Measurements from ENCODE around the gene CD151. TPM values are rescaled to one million over a fixed set of nuclear protein-coding genes. Genes with fewer than 3 reads are reported as not detected.

Gene CD151
- total RNA-seq, 1 experiment from 2014 or later = 190 TPM

DNA sequence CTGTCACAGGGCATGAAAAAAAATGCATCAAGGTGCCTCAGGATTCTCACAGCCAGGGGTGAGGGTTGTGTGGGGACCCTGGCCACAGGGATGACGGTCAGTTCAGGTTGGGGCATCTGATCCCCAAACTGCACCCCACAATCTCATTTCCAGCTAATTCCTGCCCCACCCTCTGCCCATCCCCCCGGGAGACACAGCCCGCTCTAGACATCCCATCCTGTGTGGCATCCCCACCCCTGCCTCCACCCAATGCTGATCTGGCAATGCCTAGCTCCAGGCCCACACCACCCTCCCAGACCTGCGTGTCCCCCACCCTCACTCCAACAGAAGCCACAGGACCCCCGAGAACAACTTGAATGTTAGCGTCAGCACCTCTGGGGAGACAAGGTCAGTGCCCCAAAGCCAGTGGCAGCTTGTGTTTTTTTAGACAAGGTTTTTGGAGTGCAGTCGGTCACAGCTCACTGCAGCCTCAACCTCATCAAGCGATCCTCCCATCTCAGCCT is 35.2 kb downstream of the CD151 start:
- H3K27me3 ChIP-seq (ENCODE audit: control insufficient read depth, insufficient read depth, low read length) = no peaks in the 10 kb centered on the region
- no peak overlapping the region for H3K4me3 ChIP-seq (ENCODE audit: insufficient read depth, low read depth, low read length)
- no peak for DNase-seq
- no peaks in the 10 kb centered on the region; the same call in 1 of the 2 replicates for H3K36me3 ChIP-seq (replicated peaks; ENCODE audit: control insufficient read depth, insufficient read depth, low read length)

- Histone ChIP-seq H3K36me3 (replicated peaks; ENCODE audit: control insufficient read depth, insufficient read depth, low read length) (no peaks in the 10 kb centered on the region; the same call in 1 of the 2 replicates), H3K4me3 (ENCODE audit: insufficient read depth, low read depth, low read length) (no peak overlapping the region), H3K27me3 (ENCODE audit: control insufficient read depth, insufficient read depth, low read length) (no peaks in the 10 kb centered on the region)
- DNase-seq = no peak
These were observed 35.6 kb downstream of the CD151 start for GRCh38 chr11:868394-868793.

- no peaks in the 10 kb centered on the region for H3K27me3 ChIP-seq (ENCODE audit: control insufficient read depth, insufficient read depth, low read length)
- H3K36me3 ChIP-seq (replicated peaks; ENCODE audit: control insufficient read depth, insufficient read depth, low read length) = no peaks in the 10 kb centered on the region; the same call in none of the 2 replicates
- no peak for DNase-seq
- no peak overlapping the region for H3K4me3 ChIP-seq (ENCODE audit: insufficient read depth, low read depth, low read length)
These were observed 36.0 kb downstream of the CD151 start for GRCh38 chr11:868802-869201.

DNA sequence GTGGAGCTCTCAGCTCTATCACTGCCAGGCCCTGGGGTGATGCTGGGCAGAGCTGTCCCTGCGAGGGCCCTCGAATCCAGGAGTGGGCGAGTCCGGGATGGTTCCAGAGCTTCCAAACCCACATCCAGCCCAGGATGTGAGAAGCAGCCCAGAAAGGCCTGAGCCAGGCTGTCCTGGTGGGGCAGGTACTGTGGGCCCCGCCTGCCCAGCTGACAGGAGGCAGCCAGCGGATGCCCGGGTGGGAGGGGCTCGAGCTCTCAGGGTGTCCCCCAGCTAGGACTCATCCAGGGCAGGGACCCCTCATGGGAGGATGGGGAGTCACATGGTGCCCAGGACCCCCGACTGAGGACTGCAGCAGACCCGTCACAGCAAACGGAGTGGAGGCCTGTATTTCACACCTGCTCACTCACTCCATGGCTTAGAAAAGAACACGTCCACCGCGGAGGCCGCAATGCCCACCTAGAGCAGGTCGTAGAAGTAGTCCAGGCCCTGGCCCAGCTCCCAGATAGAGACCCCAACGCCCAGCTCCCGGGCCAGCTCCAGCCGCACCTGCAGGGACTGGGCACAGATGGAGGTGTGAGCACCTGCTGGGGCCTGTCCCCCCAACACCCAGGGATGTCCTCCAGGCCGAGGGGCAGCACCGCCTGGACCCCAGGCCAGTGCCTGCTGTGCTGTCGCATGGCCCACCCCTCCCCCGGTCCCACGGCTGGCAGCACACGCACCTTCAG is 36.8 kb downstream of the CD151 start:
- no peaks in the 10 kb centered on the region for H3K27me3 ChIP-seq (ENCODE audit: control insufficient read depth, insufficient read depth, low read length)
- H3K4me3 ChIP-seq (ENCODE audit: insufficient read depth, low read depth, low read length) = no peak overlapping the region
- H3K36me3 ChIP-seq (replicated peaks; ENCODE audit: control insufficient read depth, insufficient read depth, low read length) = no peaks in the 10 kb centered on the region; the same call in none of the 2 replicates
- DNase-seq = peak; percentile 69

DNA sequence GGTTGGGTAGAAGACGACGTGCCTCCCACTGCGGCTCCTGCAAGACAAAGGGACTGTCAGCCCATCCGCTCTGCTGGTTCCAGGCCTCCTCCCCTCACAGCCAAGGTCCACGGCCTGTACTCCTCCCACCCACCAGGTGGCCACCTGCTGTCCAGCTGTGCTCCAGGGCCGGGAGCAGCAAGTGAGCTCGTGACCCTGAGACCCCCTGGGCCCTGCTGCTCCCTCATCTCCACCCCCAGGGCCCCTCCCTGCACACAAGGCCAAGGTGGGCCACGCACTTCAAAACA is 37.3 kb downstream of the CD151 start:
- Histone ChIP-seq H3K4me3 (ENCODE audit: insufficient read depth, low read depth, low read length) (no peak overlapping the region), H3K36me3 (replicated peaks; ENCODE audit: control insufficient read depth, insufficient read depth, low read length) (no peaks in the 10 kb centered on the region; the same call in none of the 2 replicates), H3K27me3 (ENCODE audit: control insufficient read depth, insufficient read depth, low read length) (no peaks in the 10 kb centered on the region)
- peak; percentile 88 for DNase-seq

GRCh38 chr11:870418-870817 is 37.7 kb downstream of the CD151 start:
- DNase-seq = no peak
- Histone ChIP-seq H3K4me3 (ENCODE audit: insufficient read depth, low read depth, low read length) (no peak overlapping the region), H3K27me3 (ENCODE audit: control insufficient read depth, insufficient read depth, low read length) (no peaks in the 10 kb centered on the region), H3K36me3 (replicated peaks; ENCODE audit: control insufficient read depth, insufficient read depth, low read length) (no peaks in the 10 kb centered on the region; the same call in none of the 2 replicates)

DNA sequence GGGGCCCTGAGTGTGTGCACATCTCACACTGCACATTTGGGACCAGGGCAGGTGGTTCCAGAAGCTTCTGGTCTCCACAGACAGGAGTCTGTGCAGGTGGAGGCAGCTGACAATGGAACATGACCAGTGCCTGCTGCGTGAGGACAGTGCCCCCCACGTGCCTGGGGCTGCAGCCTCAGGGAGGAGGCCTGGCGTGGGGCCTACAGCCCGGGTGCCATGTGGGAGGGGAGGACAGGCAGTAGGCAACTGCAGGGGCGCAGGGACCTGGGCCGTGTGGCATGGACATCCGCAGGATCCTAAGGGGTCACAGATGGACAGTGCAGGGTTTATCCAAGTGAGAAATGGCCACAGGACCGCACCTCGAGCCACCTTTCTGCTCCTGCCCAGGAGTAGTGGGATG is 38.7 kb downstream of the CD151 start:
- Histone ChIP-seq H3K27me3 (ENCODE audit: control insufficient read depth, insufficient read depth, low read length) (no peaks in the 10 kb centered on the region), H3K4me3 (ENCODE audit: insufficient read depth, low read depth, low read length) (no peak overlapping the region), H3K36me3 (replicated peaks; ENCODE audit: control insufficient read depth, insufficient read depth, low read length) (peaks cover 2% of the 10 kb centered on the region)
- no peak for DNase-seq

- Histone ChIP-seq H3K4me3 (ENCODE audit: insufficient read depth, low read depth, low read length) (no peak overlapping the region), H3K27me3 (ENCODE audit: control insufficient read depth, insufficient read depth, low read length) (no peaks in the 10 kb centered on the region), H3K36me3 (replicated peaks; ENCODE audit: control insufficient read depth, insufficient read depth, low read length) (peaks cover 2% of the 10 kb centered on the region)
- DNase-seq = peak; percentile 69
These were observed 40.0 kb downstream of the CD151 start for GRCh38 chr11:872799-873198.

DNA sequence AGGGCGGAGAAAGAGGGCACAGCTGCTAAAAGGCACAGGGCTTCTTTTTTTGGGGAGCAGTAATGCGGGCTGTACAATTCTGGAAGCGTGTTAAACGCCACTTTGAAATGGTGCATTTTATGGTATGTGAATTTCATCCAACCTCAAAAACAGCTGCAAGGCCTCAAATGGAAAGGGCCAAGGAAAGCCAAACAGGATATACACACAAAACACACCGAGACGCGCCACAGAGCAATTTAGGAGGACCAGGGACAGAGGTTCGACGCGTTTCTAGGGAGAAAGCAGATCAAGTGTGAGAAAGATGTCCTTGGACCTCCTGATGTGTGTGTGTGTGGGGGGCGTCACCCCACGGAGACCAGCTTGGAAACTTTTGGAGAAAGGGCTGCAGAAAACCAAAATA is 41.0 kb downstream of the CD151 start:
- DNase-seq = no peak
- Histone ChIP-seq H3K27me3 (ENCODE audit: control insufficient read depth, insufficient read depth, low read length) (no peaks in the 10 kb centered on the region), H3K4me3 (ENCODE audit: insufficient read depth, low read depth, low read length) (no peak overlapping the region), H3K36me3 (replicated peaks; ENCODE audit: control insufficient read depth, insufficient read depth, low read length) (peaks cover 2% of the 10 kb centered on the region)

DNA sequence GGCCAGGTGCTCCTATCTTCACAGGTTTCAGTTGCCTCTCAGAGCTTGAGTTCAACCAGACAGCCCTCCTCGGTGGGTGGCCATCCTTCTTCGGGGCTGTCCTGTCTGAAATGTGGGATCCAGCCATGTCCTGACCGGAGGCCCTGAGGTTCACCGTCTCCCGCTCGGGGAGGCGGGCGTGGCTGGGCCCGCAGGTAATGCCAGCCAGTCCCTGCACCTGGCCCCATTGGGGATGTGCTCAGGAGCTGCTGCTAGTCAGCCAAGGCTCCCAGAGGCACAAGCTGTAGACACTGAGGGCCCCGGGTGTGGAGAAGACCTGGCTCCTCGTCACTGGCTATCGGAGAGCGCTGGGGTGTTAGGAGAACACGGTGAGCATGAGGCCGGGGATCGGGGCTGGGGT is 42.5 kb downstream of the CD151 start:
- Histone ChIP-seq H3K4me3 (ENCODE audit: insufficient read depth, low read depth, low read length) (no peak overlapping the region), H3K27me3 (ENCODE audit: control insufficient read depth, insufficient read depth, low read length) (no peaks in the 10 kb centered on the region), H3K36me3 (replicated peaks; ENCODE audit: control insufficient read depth, insufficient read depth, low read length) (peaks cover 4% of the 10 kb centered on the region)
- DNase-seq = no peak

- Histone ChIP-seq H3K4me3 (ENCODE audit: insufficient read depth, low read depth, low read length) (no peak overlapping the region), H3K27me3 (ENCODE audit: control insufficient read depth, insufficient read depth, low read length) (no peaks in the 10 kb centered on the region), H3K36me3 (replicated peaks; ENCODE audit: control insufficient read depth, insufficient read depth, low read length) (peaks cover 4% of the 10 kb centered on the region)
- DNase-seq = no peak
These were observed 43.1 kb downstream of the CD151 start for GRCh38 chr11:875769-876301.

GRCh38 chr11:876545-876944 is 43.8 kb downstream of the CD151 start:
- Histone ChIP-seq H3K36me3 (replicated peaks; ENCODE audit: control insufficient read depth, insufficient read depth, low read length) (peaks cover 4% of the 10 kb centered on the region), H3K27me3 (ENCODE audit: control insufficient read depth, insufficient read depth, low read length) (no peaks in the 10 kb centered on the region), H3K4me3 (ENCODE audit: insufficient read depth, low read depth, low read length) (no peak overlapping the region)
- DNase-seq = no peak

DNA sequence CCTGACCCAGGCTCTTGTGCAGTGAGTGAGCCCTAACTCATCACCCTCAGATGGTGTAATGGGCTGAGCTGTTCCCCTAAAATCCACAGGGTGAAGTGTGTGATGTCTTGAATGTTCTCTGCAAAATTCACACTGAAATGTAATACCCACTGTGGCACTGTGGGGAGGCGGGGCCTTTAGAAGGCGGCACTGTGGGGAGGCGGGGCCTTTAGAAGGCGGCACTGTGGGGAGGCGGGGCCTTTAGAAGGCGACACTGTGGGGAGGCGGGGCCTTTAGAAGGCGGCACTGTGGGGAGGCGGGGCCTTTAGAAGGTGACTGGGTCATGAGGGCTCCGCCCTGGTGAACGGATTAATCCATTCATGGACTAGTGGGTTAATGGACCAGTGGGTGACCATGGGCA is 44.8 kb downstream of the CD151 start:
- Histone ChIP-seq H3K36me3 (replicated peaks; ENCODE audit: control insufficient read depth, insufficient read depth, low read length) (peaks cover 4% of the 10 kb centered on the region), H3K4me3 (ENCODE audit: insufficient read depth, low read depth, low read length) (no peak overlapping the region), H3K27me3 (ENCODE audit: control insufficient read depth, insufficient read depth, low read length) (no peaks in the 10 kb centered on the region)
- peak; percentile 88 for DNase-seq

GRCh38 chr11:880447-880846 is 47.7 kb downstream of the CD151 start:
- H3K36me3 ChIP-seq (replicated peaks; ENCODE audit: control insufficient read depth, insufficient read depth, low read length) = peaks cover 5% of the 10 kb centered on the region
- no peaks in the 10 kb centered on the region for H3K27me3 ChIP-seq (ENCODE audit: control insufficient read depth, insufficient read depth, low read length)
- DNase-seq = peak; percentile 72
- H3K4me3 ChIP-seq (ENCODE audit: insufficient read depth, low read depth, low read length) = no peak overlapping the region

- H3K4me3 ChIP-seq (ENCODE audit: insufficient read depth, low read depth, low read length) = no peak overlapping the region
- DNase-seq = no peak
- H3K27me3 ChIP-seq (ENCODE audit: control insufficient read depth, insufficient read depth, low read length) = no peaks in the 10 kb centered on the region
- H3K36me3 ChIP-seq (replicated peaks; ENCODE audit: control insufficient read depth, insufficient read depth, low read length) = peaks cover 7% of the 10 kb centered on the region
These were observed 49.8 kb downstream of the CD151 start for GRCh38 chr11:882596-882995.
